Neural progenitor cell (in vitro differentiated cells): Measurements from ENCODE around the gene IFIH1.

Experiments used
- CTCF ChIP-seq: fragments of 200-600 bp; sonication (generic); IDR thresholded peaks from 2 replicates; pipeline ENCODE4 v1.5.1; 2017; ENCODE audit warnings: antibody characterized with exemption, mild to moderate bottlenecking
- EZH2 ChIP-seq: fragments of 200-600 bp; sonication (generic); IDR thresholded peaks from 2 replicates; pipeline ENCODE4 v1.6.1; 2017; ENCODE audit warnings: antibody characterized with exemption, mild to moderate bottlenecking, moderate library complexity

- TF ChIP-seq CTCF (no peak), EZH2 (no peak)
Observed at GRCh38 chr2:162232671-162233070, 85.8 kb downstream of the IFIH1 start.
